ENCODE results near the gene TRPM2. TPM values are rescaled to one million over a fixed set of nuclear protein-coding genes. Genes with fewer than 3 reads are reported as not detected.

Gene TRPM2
- total and polyA plus RNA-seq, 2 of the 4 experiments (the other 2 are of a cell fraction), result not detected

DNA sequence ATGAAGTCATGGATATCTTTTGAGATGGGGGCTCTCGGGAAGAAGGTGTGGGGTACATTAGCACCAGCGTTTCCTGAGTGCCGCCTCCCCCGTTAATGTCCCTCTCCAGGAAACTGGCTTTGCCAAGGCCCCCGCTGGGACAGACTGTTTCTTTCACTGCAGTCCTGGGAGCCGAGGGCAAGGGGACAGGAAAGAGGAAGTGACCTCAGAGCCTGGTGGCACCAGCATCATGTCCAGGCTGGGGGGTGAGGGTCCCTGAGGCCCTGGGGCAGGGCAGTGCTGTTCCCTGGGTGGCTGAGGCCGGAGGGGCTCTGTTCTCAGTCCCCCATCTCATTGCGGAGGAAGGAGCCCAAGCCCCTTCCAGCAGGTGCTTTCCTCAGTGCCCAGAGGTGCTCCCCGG, 47.7 kb upstream of the TRPM2 start:
- no peak overlapping the region for H3K27ac ChIP-seq (ENCODE audit: insufficient read depth, low read length)
- H2BK15ac ChIP-seq (ENCODE audit: low read depth, low read length), result no peak overlapping the region
- no peak overlapping the region for H2BK120ac ChIP-seq (ENCODE audit: low read depth, low read length)
- POLR2A ChIA-PET (ENCODE audit: unreplicated experiment), result no interaction called here
- no peak overlapping the region for H3K23ac ChIP-seq (ENCODE audit: low read depth, low read length)
- TF ChIP-seq, protein P1, sequence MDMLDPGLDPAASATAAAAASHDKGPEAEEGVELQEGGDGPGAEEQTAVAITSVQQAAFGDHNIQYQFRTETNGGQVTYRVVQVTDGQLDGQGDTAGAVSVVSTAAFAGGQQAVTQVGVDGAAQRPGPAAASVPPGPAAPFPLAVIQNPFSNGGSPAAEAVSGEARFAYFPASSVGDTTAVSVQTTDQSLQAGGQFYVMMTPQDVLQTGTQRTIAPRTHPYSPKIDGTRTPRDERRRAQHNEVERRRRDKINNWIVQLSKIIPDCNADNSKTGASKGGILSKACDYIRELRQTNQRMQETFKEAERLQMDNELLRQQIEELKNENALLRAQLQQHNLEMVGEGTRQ (IDR thresholded peaks at IDR 0.05; ENCODE audit: low read depth, low read length), result no peak
- TF ChIP-seq RAD21 (IDR thresholded peaks at IDR 0.05; ENCODE audit: low read length) (no peak), MAZ (IDR thresholded peaks at IDR 0.05; ENCODE audit: borderline replicate concordance, low read depth, low read length) (no peak), POLR2A (IDR thresholded peaks at IDR 0.05; ENCODE audit: low read depth, low read length) (no peak), MXI1 (IDR thresholded peaks at IDR 0.05; ENCODE audit: borderline replicate concordance, low read depth, low read length) (no peak), FOS (IDR thresholded peaks at IDR 0.05; ENCODE audit: low read depth, low read length) (no peak), NFE2L2 (IDR thresholded peaks at IDR 0.05; ENCODE audit: low read depth, low read length) (no peak), CEBPB (IDR thresholded peaks at IDR 0.05; ENCODE audit: low read depth, low read length) (no peak), RFX5 (IDR thresholded peaks at IDR 0.05; ENCODE audit: low read depth, low read length) (no peak), CHD1 (IDR thresholded peaks at IDR 0.05; ENCODE audit: low read depth, low read length) (no peak), RCOR1 (IDR thresholded peaks at IDR 0.05; ENCODE audit: insufficient replicate concordance, low read length) (no peak)
- TF ChIP-seq, protein P2, sequence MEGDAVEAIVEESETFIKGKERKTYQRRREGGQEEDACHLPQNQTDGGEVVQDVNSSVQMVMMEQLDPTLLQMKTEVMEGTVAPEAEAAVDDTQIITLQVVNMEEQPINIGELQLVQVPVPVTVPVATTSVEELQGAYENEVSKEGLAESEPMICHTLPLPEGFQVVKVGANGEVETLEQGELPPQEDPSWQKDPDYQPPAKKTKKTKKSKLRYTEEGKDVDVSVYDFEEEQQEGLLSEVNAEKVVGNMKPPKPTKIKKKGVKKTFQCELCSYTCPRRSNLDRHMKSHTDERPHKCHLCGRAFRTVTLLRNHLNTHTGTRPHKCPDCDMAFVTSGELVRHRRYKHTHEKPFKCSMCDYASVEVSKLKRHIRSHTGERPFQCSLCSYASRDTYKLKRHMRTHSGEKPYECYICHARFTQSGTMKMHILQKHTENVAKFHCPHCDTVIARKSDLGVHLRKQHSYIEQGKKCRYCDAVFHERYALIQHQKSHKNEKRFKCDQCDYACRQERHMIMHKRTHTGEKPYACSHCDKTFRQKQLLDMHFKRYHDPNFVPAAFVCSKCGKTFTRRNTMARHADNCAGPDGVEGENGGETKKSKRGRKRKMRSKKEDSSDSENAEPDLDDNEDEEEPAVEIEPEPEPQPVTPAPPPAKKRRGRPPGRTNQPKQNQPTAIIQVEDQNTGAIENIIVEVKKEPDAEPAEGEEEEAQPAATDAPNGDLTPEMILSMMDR (conservative IDR thresholded peaks at IDR 0.05; ENCODE audit: low read depth, low read length), result no peak
- TF ChIP-seq, protein P3, sequence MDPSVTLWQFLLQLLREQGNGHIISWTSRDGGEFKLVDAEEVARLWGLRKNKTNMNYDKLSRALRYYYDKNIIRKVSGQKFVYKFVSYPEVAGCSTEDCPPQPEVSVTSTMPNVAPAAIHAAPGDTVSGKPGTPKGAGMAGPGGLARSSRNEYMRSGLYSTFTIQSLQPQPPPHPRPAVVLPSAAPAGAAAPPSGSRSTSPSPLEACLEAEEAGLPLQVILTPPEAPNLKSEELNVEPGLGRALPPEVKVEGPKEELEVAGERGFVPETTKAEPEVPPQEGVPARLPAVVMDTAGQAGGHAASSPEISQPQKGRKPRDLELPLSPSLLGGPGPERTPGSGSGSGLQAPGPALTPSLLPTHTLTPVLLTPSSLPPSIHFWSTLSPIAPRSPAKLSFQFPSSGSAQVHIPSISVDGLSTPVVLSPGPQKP (IDR thresholded peaks at IDR 0.05; ENCODE audit: borderline replicate concordance, low read depth, low read length), result no peak
- no peaks in the 10 kb centered on the region for H3K27me3 ChIP-seq (ENCODE audit: control insufficient read depth, insufficient read depth, low read length)
- no peak overlapping the region for H3K9ac ChIP-seq (ENCODE audit: low read depth, low read length)
- H2AK5ac ChIP-seq (ENCODE audit: low read depth, low read length), result no peak overlapping the region
- peaks cover 13 to 56% of the 10 kb centered on the region in 2 experiments for H3K79me1 ChIP-seq (ENCODE audit: low read depth in 1 of 2, low read length in 2 of 2)
- no peak overlapping the region for H3K4me3 ChIP-seq (ENCODE audit: insufficient read depth, low read depth, low read length)
- dilution Hi-C loops (cut with HindIII; ENCODE audit: low sequenced_read_pairs, unreplicated experiment) (no loop called here), in situ Hi-C loops (cut with MboI; ENCODE audit: low sequenced_read_pairs) (no loop called here), intact Hi-C loops (cut with micrococcal nuclease) (no loop called here)
- H3K56ac ChIP-seq (ENCODE audit: extremely low read depth, insufficient read depth, low read length), result no peak overlapping the region
- H2BK5ac ChIP-seq (ENCODE audit: low read depth, low read length, poor library complexity, severe bottlenecking), result no peak overlapping the region
- H4K5ac ChIP-seq (ENCODE audit: low read depth, low read length), result no peak overlapping the region
- H3K9me1 ChIP-seq (ENCODE audit: insufficient read depth, low read length), result no peaks in the 10 kb centered on the region
- peaks cover 68% of the 10 kb centered on the region for H4K20me1 ChIP-seq (ENCODE audit: insufficient read depth, low read length)
- peaks cover 25% of the 10 kb centered on the region for H3K36me3 ChIP-seq (ENCODE audit: control insufficient read depth, insufficient read depth, low read length)
- ATAC-seq (ENCODE audit: low read depth) (no peak), DNase-seq (no peak)
- no peak overlapping the region for H3K4me2 ChIP-seq (ENCODE audit: low read depth, low read length)
- H3K4me1 ChIP-seq (ENCODE audit: control insufficient read depth, insufficient read depth, low read length), result peaks cover 19% of the 10 kb centered on the region
- H2BK20ac ChIP-seq (ENCODE audit: low read depth, low read length), result no peak overlapping the region
- H3K18ac ChIP-seq (ENCODE audit: low read depth, low read length), result no peak overlapping the region
- no TSS peak for BruUV-seq (replicated peaks)
- WGBS, 2 experiments (ENCODE audit: extremely low coverage in 2 of 2, insufficient read length in 1 of 2), result 100% methylated on average over 4 of the region's 9 CpGs; no CpG with 5 or more reads in 1 of the 2 experiments
- H3K14ac ChIP-seq (replicated peaks; ENCODE audit: low read depth, low read length), result no peak overlapping the region
- no peak overlapping the region for H3K4ac ChIP-seq (ENCODE audit: low read depth, low read length)
- H2AFZ ChIP-seq (replicated peaks; ENCODE audit: low read length, poor library complexity), result no peak overlapping the region
- H4K8ac ChIP-seq (ENCODE audit: low read depth in 2 of 2, low read length in 2 of 2), result no peak overlapping the region
- no peak overlapping the region for H2AK9ac ChIP-seq (replicated peaks; ENCODE audit: low read depth, low read length, poor library complexity)
- no peaks in the 10 kb centered on the region for H3K9me3 ChIP-seq (ENCODE audit: control insufficient read depth, insufficient read depth, low read length)
- CTCF ChIA-PET, result no interaction called here
- no peak overlapping the region for H4K91ac ChIP-seq (ENCODE audit: insufficient read depth, low read depth, low read length)

Data from IMR-90 (cell line).